T-cell (primary cell): Measurements from ENCODE around the gene GRAMD2A. TPM values are rescaled to one million over a fixed set of nuclear protein-coding genes. Genes with fewer than 3 reads are reported as not detected.

Source experiments
- ATAC-seq, 4 experiments: fragments of 200-7000 bp in 3 of 4; fragments of 150-1000 bp in 1 of 4; cut with Tn5 transposase; replicated peaks in 1 of 4; 1 replicate in 3 of 4; 2 replicates in 1 of 4; pipeline ENCODE4 v1.10.0; 2021; ENCODE audit warnings: moderate library complexity in 3 of 4, mild to moderate bottlenecking in 2 of 4, moderate number of reproducible peaks in 1 of 4
- CTCF ChIA-PET, 2 donors: fragments of 300-600 bp; sonication (Branson Sonifier 250); formaldehyde crosslinking; loops; one replicate each; lab custom pipeline; 2022; ENCODE audit warnings: antibody characterized with exemption in 2 of 2; lab: Charles Lee
- POLR2A ChIA-PET, 2 donors: fragments of 300-600 bp; sonication (Branson Sonifier 250); formaldehyde crosslinking; loops; one replicate each; lab custom pipeline; 2022; ENCODE audit warnings: antibody characterized with exemption in 2 of 2; lab: Charles Lee
- DNase-seq, 35 experiments: peaks; one replicate each; pipeline versions ENCODE4 v3.0.0 to v3.0.0-alpha.2; 2013 to 2023
- H3K27ac ChIP-seq: one replicate; pipeline ENCODE4 v1.5.1; 2013; ENCODE audit warnings: low read length
- H3K27me3 ChIP-seq, 2 experiments: replicated peaks in 1 of 2; 1 replicate in 1 of 2; 2 replicates in 1 of 2; pipeline versions ENCODE4 v1.6.1 to v1.7.0; 2013; ENCODE audit warnings: low read length in 1 of 2, mixed read lengths in 1 of 2; ENCODE audit not compliant: control insufficient read depth in 2 of 2, insufficient read depth in 2 of 2; ENCODE audit errors: extremely low read depth in 1 of 2
- H3K36me3 ChIP-seq, 2 donors: 1 replicate in 1 of 2; 2 replicates in 1 of 2; pipeline versions ENCODE4 v1.6.1 to v1.7.0; 2013; ENCODE audit warnings: low read length in 1 of 2; ENCODE audit not compliant: control insufficient read depth in 2 of 2, insufficient read depth in 1 of 2; ENCODE audit errors: extremely low read depth in 1 of 2
- H3K4me1 ChIP-seq, 2 experiments: 1 replicate in 1 of 2; 2 replicates in 1 of 2; pipeline versions ENCODE4 v1.6.1 to v1.7.0; 2013; ENCODE audit warnings: low read length in 2 of 2, mixed read lengths in 1 of 2; ENCODE audit not compliant: insufficient read depth in 2 of 2, control insufficient read depth in 1 of 2; ENCODE audit errors: extremely low read depth in 1 of 2
- H3K4me3 ChIP-seq, 2 donors: 1 replicate in 1 of 2; 2 replicates in 1 of 2; pipeline versions ENCODE4 v1.5.1 to v1.7.0; 2013; ENCODE audit warnings: mild to moderate bottlenecking in 2 of 2, low read length in 1 of 2, moderate library complexity in 1 of 2; ENCODE audit not compliant: control insufficient read depth in 1 of 2; ENCODE audit errors: extremely low read depth in 1 of 2
- H3K9me3 ChIP-seq: 2 replicates; pipeline ENCODE4 v1.7.0; 2013
- H3K27ac Mint-ChIP-seq, 2 donors: one replicate each; pipeline ENCODE4 v1.8.0; 2020 to 2021; ENCODE audit warnings: mild to moderate bottlenecking in 2 of 2, mixed read lengths in 2 of 2
- H3K27me3 Mint-ChIP-seq, 2 donors: one replicate each; pipeline ENCODE4 v1.8.0; 2021 to 2022; ENCODE audit warnings: mixed read lengths in 2 of 2
- H3K36me3 Mint-ChIP-seq: one replicate; pipeline ENCODE4 v1.8.0; 2021; ENCODE audit warnings: mixed read lengths
- H3K4me1 Mint-ChIP-seq, 3 donors: one replicate each; pipeline ENCODE4 v1.8.0; 2020 to 2022; ENCODE audit warnings: mixed read lengths in 3 of 3, mild to moderate bottlenecking in 1 of 3
- H3K4me3 Mint-ChIP-seq, 3 donors: one replicate each; pipeline ENCODE4 v1.8.0; 2020 to 2022; ENCODE audit warnings: mild to moderate bottlenecking in 3 of 3, mixed read lengths in 3 of 3, moderate library complexity in 3 of 3
- H3K9me3 Mint-ChIP-seq, 3 donors: one replicate each; pipeline ENCODE4 v1.8.0; 2020 to 2022; ENCODE audit warnings: mixed read lengths in 3 of 3
- WGBS: methylation state at CpG from one replicate; pipeline ENCODE4 v1.1.5; 2013; ENCODE audit warnings: missing lambda C conversion rate; ENCODE audit not compliant: insufficient coverage; 5-methylcytosine and 5-hydroxymethylcytosine counted together
- total RNA-seq, 35 experiments: library from RNA in 6 of 35; stranded (reverse) in 6 of 35; fragments of 120-200 nt in 1 of 35; gene quantifications; one replicate each; pipeline versions ENCODE4 v1.2.1 to v1.2.4 and lab custom pipeline; 2013 to 2026

Gene GRAMD2A
- total RNA-seq (not detected), total RNA-seq (lab: John Stamatoyannopoulos, UW) (0 to 0.25 (median 0) reads per million in 29 experiments)
- not detected for total RNA-seq (2013)

DNA sequence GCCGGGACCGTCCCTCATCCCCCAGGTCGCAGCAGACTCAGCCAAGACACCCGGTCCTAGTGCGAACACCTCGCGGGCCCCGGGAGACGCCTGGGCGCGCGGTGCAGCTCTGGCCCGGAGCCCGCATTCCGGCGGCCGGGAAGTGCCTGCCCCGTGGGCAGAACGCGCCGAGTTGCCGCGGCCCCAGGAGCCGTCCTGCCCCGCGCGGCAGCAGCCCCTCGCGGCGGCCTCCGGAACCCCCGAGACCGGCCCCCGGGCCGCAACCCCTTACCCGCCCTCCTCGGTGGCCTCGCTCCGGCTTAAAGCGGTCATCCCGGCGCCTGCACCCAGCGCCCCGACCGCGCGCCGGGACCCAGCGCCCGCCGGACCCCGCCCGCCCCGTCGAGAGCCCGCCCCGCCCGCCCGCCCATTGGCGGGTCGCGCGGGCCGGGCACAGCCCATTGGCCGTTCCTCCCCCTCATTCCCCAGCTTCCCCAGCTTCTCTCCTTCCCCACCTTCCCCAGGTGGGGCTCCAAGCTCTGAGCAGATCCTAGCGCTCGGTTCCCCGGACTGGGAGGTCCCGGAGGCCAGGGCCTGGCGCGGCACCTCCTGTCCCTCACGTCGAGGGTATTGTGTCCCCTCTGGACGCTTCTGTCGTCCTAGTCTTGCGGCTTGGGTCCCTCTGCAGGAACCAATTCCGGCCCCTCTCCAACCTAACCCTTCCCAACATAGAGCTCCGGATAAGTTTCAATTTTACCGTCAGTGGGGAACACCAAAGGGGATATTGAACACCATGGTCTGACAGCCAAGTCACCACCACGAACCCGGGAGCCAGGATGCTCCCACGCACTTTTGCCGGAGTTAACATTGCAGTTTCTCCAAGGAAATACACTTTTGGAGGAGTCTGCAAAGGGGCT is at the start of gene GRAMD2A:
GRAMD2A (minus strand) TSS at position 328 of the 896 bp plus-strand sequence.
- peaks cover 11 to 23% of the 10 kb centered on the region in 2 donors for H3K27me3 Mint-ChIP-seq
- no peak within 1 kb of the TSS for H3K27ac Mint-ChIP-seq
- peaks cover 6 to 11% (median 9%) of the 10 kb centered on the region in 3 donors for H3K4me1 Mint-ChIP-seq
- ATAC-seq (peak; percentile 33 to 58 (median 42)), DNase-seq (peak in 1 of 35 experiments; percentile 12)
- Histone ChIP-seq H3K36me3 (peaks cover 24 to 44% of the 10 kb centered on the region in 2 donors), H3K27me3 (peaks cover 0 to 37% of the 10 kb centered on the region in 2 experiments), H3K4me1 (peaks cover 0 to 11% of the 10 kb centered on the region in 2 experiments), H3K4me3 (peak within 1 kb of the TSS in 1 of 2 donors; percentile 40), H3K9me3 (no peaks in the 10 kb centered on the region), H3K27ac (no peak within 1 kb of the TSS)
- no peaks in the 10 kb centered on the region for H3K9me3 Mint-ChIP-seq
- POLR2A ChIA-PET: interaction anchor here (0.5 to 0.6 kb wide), 2 partner anchors 38 to 397 kb away, joined by 3 to 19 read pairs; no protein-coding TSS in a partner anchor
- H3K4me3 Mint-ChIP-seq: peak within 1 kb of the TSS; percentile 25 to 80 (median 62)
- CTCF ChIA-PET: interaction anchor here in 1 of 2 donors (1.2 to 1.4 kb wide), 2 partner anchors 30 to 90 kb away, joined by 3 to 4 read pairs; no protein-coding TSS in a partner anchor
- 27% methylated on average over 54 of the region's 83 CpGs for WGBS
- peaks cover 25% of the 10 kb centered on the region for H3K36me3 Mint-ChIP-seq

DNA sequence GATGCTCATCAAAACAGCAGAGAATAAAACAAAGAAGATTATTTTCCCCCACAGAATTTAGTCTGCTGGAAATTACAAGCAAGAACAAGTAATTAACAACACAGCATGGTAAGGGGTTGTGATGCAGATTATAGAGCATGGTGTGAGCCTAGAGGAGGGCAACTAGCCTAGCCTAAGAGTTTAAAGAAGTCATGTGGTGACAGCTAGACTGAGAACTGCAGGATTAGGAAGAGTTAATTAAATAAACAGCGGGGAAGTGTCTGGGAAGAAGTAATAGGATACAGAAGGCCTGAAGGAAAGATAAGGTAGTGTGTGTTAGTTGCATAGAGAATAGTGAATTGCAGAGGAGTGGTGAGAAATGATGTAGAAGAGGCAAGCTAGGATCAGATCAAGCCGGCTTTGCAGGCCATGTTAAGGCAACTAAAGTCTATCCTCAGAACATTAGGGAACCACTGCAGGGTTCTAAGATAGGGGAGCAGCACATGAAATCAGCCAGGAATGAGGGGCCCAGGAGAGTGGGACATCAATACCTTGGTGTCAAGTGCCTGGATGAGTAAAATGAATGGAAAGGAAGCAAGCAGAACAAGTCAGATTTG is 45.3 kb upstream of the GRAMD2A start:
- H3K27ac ChIP-seq: no peak overlapping the region
- Mint-ChIP-seq H3K9me3 (no peaks in the 10 kb centered on the region), H3K27ac (peak overlapping the region in 1 of 2 donors; percentile 7), H3K36me3 (peaks cover 25% of the 10 kb centered on the region), H3K4me1 (peaks cover under 1 to 4% (median 1%) of the 10 kb centered on the region in 3 donors), H3K27me3 (no peaks in the 10 kb centered on the region), H3K4me3 (no peak overlapping the region)
- ATAC-seq (no peak), DNase-seq (no peak)
- no peaks in the 10 kb centered on the region for H3K27me3 ChIP-seq
- H3K4me1 ChIP-seq: no peaks in the 10 kb centered on the region
- ChIA-PET POLR2A (no interaction called here), CTCF (no interaction called here)
- no peak overlapping the region for H3K4me3 ChIP-seq
- WGBS: 92% methylated on average over 1 of the region's 2 CpGs
- no peaks in the 10 kb centered on the region for H3K9me3 ChIP-seq
- peaks cover 19 to 37% of the 10 kb centered on the region in 2 donors for H3K36me3 ChIP-seq

DNA sequence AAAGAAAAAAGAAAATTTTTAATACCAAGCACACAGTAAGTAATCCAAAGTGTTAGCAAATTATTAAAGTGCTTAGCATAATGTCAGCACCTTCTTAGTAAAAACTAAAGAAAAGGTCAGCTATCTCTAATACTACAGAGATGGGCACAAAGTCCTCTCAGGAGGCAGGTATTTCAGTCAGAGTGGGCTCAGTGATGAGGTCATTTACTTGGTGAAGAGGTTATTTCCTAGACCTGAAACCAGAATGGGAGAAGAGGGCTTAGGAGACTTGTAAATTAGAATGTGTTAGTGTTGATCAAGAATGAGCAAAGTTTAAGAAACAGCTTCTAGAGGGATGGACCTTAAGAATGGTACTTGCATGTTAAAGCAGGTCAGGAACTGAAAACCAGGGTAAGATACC is 42.1 kb upstream of the GRAMD2A start:
- no peak overlapping the region for H3K27ac ChIP-seq
- H3K27me3 ChIP-seq: no peaks in the 10 kb centered on the region
- CTCF ChIA-PET: interaction anchor here in 1 of 2 donors (0.5 to 0.6 kb wide), 4 partner anchors 65 to 1397 kb away, joined by 3 to 4 read pairs (median 4); no protein-coding TSS in a partner anchor
- H3K9me3 ChIP-seq: no peaks in the 10 kb centered on the region
- DNase-seq (no peak), ATAC-seq (no peak)
- Mint-ChIP-seq H3K27ac (peak overlapping the region in 1 of 2 donors; percentile 20), H3K9me3 (no peaks in the 10 kb centered on the region), H3K4me1 (peaks cover 12 to 19% (median 15%) of the 10 kb centered on the region in 3 donors), H3K4me3 (no peak overlapping the region), H3K27me3 (no peaks in the 10 kb centered on the region), H3K36me3 (peaks cover 25% of the 10 kb centered on the region)
- no peak overlapping the region for H3K4me3 ChIP-seq
- POLR2A ChIA-PET: interaction anchor here (0.6 kb wide), 4 partner anchors 12 to 577 kb away, joined by 5 to 7 read pairs (median 6); no protein-coding TSS in a partner anchor
- H3K4me1 ChIP-seq: peaks cover 4 to 11% of the 10 kb centered on the region in 2 experiments
- peaks cover 15 to 29% of the 10 kb centered on the region in 2 donors for H3K36me3 ChIP-seq

DNA sequence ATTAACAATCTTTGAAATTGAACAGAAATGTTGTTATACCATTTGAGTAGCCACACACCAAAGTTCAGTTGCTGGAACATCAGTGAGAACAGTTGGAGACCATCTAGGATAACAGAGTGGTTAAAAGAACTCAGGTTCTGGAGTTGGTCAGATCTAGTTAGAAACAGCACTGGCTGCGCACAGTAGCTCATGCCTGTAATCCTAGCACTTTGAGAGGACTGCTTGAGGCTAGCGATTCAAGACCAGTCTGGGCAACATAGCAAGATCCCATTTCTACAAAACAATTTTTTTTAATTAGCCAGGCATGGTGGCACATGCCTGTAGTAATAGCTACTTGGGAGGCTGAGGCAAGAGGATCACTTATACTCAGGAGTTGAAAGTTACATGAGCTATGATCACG is 41.0 kb upstream of the GRAMD2A start:
- Mint-ChIP-seq H3K4me1 (peaks cover 12 to 24% (median 15%) of the 10 kb centered on the region in 3 donors), H3K9me3 (no peaks in the 10 kb centered on the region), H3K4me3 (no peak overlapping the region), H3K27me3 (no peaks in the 10 kb centered on the region), H3K27ac (no peak overlapping the region), H3K36me3 (peaks cover 18% of the 10 kb centered on the region)
- no peak for DNase-seq
- ChIA-PET CTCF (interaction anchor here in 1 of 2 donors (0.7 kb wide), 1 partner anchor 830 kb away, joined by 3 read pairs; no protein-coding TSS in a partner anchor), POLR2A (no interaction called here)
- Histone ChIP-seq H3K36me3 (peaks cover 15 to 26% of the 10 kb centered on the region in 2 donors), H3K9me3 (no peaks in the 10 kb centered on the region), H3K4me1 (peaks cover 4 to 11% of the 10 kb centered on the region in 2 experiments), H3K27me3 (no peaks in the 10 kb centered on the region), H3K4me3 (no peak overlapping the region), H3K27ac (no peak overlapping the region)
- ATAC-seq: no peak
- no CpG with 5 or more reads among the region's 3 CpGs for WGBS

DNA sequence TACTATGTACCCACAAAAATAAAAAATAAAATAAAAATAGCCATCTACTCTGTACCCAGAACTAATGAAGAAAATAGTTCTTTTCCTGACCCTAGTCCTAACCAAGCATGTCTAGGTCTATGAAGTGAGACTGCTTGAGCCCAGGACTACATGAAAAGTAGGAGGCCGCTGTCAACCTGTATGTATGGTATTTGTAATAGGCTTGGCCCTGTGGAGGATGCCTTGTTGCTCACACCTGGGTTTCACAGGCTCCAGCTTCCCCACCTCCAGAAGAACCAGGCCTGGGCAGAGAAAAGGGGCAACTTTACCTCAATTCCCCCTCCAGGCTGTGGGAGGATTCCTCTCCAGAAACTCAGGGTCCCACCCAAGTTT is 40.3 kb upstream of the GRAMD2A start:
- ChIA-PET POLR2A (interaction anchor here in 1 of 2 donors (0.6 kb wide), 1 partner anchor 11 kb away, joined by 3 read pairs; no protein-coding TSS in a partner anchor), CTCF (no interaction called here)
- H3K4me3 ChIP-seq: no peak overlapping the region
- Mint-ChIP-seq H3K4me1 (peaks cover 15 to 26% (median 19%) of the 10 kb centered on the region in 3 donors), H3K9me3 (no peaks in the 10 kb centered on the region), H3K36me3 (peaks cover 15% of the 10 kb centered on the region), H3K4me3 (no peak overlapping the region), H3K27me3 (no peaks in the 10 kb centered on the region), H3K27ac (peak overlapping the region in 1 of 2 donors; percentile 68)
- ATAC-seq (no peak), DNase-seq (no peak)
- no peak overlapping the region for H3K27ac ChIP-seq
- WGBS: no CpG with 5 or more reads among the region's 1 CpG
- H3K36me3 ChIP-seq: peaks cover 15 to 22% of the 10 kb centered on the region in 2 donors
- H3K27me3 ChIP-seq: no peaks in the 10 kb centered on the region
- H3K9me3 ChIP-seq: no peaks in the 10 kb centered on the region
- H3K4me1 ChIP-seq: peaks cover 5 to 14% of the 10 kb centered on the region in 2 experiments
